ENCODE results near the gene SRPK2.

GRCh38 chr7:105270117-105270516 is 118.6 kb downstream of the SRPK2 start:
- TF ChIP-seq MAX (CRISPR knock-in tag; IDR thresholded peaks at IDR 0.05) (no peak), USF2 (CRISPR knock-in tag; IDR thresholded peaks at IDR 0.05) (no peak), NFATC4 (CRISPR knock-in tag; IDR thresholded peaks at IDR 0.05) (no peak), NR1H2 (CRISPR knock-in tag; IDR thresholded peaks at IDR 0.05) (no peak), ZNF232 (CRISPR knock-in tag; IDR thresholded peaks at IDR 0.05) (no peak), ATF2 (CRISPR knock-in tag; IDR thresholded peaks at IDR 0.05; ENCODE audit: borderline replicate concordance, low read depth) (no peak), NR3C1 (CRISPR knock-in tag; conservative IDR thresholded peaks at IDR 0.05; ENCODE audit: low read depth) (no peak), ATF3 (CRISPR knock-in tag; conservative IDR thresholded peaks at IDR 0.05) (no peak), ZBTB21 (CRISPR knock-in tag; IDR thresholded peaks at IDR 0.05; ENCODE audit: borderline replicate concordance) (no peak), CTCF (IDR thresholded peaks at IDR 0.05) (no peak), JUN (CRISPR knock-in tag; IDR thresholded peaks at IDR 0.05) (no peak), ZMAT4 (CRISPR knock-in tag; IDR thresholded peaks at IDR 0.05) (no peak), USF1 (CRISPR knock-in tag; IDR thresholded peaks at IDR 0.05) (no peak), JAZF1 (CRISPR knock-in tag; IDR thresholded peaks at IDR 0.05) (no peak)
